ENCODE results near the gene GSTK1.
"Not testable (repeated sequence)": the region's sequence is repeated elsewhere in the genome, so short reads cannot be mapped to it uniquely, and the experiment has no call there.

GSTK1 gene

DNA sequence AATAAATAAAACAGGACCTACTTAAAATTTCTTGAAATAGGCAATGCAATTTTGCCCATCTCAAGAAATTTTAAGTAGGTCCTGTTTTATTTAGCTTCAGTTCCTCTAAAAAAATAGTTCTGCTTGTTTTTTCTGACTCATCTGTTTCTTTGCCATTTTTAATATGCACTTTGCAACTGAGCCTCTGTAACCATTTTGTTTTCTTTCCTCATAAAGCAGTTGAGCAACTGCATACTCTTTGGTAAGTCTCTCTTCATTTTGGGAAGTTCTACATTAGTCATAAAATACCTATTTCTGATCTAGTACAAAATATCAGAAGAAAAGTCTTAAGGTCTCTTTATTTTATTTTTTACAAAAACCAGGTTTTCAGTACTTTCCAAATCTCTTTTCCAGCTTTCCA is 23.4 kb upstream of the GSTK1 start:
- DNase-seq: no peak

DNA sequence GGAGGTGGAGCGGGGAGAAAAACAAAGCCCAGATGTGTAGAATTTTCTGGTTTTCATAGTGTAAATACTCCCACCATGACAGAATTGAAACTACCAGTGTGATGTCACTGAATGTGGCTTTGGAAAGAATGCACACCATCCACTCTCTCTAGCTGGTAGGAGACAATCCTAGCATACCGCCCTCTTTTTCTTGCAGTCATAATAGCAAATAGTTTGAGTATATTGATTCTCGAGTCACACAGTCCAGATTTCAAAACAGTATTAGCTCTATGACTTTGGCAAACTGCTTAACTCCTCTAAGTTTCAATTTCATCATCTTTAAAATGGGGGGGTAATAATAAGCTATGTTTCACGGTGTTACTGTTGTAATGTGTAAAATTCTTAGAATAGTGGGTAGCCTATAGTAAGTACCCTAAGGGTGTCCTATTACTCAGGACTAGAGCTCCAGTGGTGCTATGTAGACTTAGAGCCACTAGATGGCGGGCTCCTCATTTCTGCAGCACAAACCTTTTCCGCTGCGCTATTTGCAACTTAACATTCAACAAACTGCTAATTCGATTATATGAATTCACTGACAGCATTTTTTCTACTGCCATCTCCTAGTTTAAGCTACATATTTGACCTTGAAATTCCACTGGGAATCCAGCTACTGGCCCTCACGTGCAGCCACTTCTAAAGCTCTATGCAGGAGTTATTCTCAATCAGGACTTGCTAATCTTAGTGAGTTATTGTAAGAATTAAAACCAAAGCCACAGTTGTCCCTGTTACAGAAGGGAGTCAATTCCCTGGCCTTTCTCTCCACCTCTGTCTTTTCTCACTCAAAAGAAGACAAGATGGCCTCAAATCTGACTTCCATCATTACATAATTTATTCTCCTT is 22.7 kb upstream of the GSTK1 start:
- DNase-seq: peak; percentile 50 to 71

DNA sequence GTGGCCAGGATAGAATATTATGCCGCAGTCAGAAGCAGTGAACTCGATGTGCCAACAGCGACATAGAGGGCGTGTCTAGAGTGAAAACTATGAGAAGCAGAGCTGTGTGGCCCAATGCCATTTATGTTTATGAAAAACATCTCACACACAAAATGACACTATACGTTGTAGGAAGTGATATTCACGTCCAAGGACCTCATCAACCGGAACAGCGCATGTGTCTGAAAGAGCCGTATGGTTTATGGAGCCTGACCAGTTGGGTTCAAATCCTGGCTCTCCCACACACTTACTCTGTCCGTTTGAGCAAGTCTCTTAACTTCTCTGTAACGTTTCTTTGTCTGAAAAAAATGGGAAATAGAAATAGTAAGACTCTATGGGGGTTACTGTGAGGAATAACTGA is 20.9 kb upstream of the GSTK1 start:
- no peak for DNase-seq

DNA sequence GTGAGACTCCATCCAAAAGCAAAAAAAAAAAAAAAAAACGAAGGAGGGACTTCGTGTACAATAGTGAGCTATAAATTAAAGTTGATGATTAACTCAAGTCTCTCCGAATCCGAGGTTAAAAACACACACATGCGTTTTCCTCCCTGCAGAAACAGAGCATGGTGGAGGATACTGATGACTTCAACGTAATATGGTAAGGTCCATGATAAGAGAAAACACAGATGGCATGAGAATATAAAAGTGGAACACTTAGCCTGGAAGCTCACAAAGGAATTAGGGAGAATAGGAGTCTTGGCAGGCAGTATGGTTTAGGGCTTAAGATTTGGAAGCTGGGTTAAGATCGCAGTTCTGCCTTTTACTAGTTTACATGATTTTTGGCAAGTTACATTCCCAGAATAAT is 20.1 kb upstream of the GSTK1 start:
- DNase-seq: no peak

DNA sequence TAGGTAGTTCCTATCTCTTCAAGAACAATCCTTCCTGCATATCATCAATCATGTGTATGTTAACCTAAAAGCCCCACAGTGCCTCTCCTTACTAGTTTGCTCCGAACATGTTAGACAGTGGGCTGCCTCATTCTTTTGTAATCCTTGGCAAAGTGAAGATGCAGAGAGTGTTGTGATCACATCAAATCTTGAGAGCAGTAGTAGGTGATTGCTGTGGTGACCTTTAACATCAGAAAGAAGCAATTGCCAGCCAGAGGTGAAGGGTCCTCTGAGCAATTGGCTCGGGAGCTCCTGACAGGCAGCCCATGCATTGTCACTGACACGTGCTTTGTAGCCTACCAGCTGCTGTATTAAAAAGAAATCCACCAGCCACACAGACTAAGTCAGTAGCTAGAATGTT is 19.6 kb upstream of the GSTK1 start:
- DNase-seq: no peak

DNA sequence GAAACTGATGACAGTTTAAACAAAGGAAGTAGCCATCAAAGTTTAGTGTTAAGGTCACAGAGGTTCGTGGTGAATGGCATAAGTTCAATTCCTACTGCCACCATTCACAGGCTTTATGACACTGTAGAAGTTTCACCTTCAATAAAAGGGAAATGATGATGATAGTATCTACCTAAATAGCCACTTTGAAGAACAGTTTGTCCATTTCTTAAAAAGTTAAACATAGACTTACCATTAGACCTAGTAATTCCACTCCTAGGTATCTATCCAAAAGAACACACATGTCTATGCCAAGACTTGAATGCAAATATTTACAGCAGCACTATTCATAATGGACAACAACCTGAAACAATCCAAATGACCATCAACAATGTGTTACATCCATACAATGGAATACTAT is 18.9 kb upstream of the GSTK1 start:
- DNase-seq: no peak

DNA sequence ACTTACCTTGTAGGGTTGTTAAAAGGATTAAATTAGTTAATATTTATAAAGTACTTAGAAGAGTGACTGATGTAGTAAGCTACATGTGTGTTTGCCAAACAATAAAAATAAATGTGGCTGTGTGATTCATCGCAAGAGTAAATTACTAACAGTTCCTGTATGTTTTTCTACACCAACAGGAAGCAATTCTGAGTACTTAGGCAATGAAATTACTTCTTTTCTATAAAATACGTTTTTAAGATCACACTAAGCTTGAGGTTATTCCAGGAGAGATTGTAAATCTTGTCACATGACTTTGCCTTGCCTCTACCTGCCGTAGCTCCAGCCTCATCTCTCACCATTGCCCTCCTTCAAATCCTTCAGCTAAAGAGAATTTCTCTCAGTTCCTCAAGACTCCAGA is 18.1 kb upstream of the GSTK1 start:
- no peak for DNase-seq

DNA sequence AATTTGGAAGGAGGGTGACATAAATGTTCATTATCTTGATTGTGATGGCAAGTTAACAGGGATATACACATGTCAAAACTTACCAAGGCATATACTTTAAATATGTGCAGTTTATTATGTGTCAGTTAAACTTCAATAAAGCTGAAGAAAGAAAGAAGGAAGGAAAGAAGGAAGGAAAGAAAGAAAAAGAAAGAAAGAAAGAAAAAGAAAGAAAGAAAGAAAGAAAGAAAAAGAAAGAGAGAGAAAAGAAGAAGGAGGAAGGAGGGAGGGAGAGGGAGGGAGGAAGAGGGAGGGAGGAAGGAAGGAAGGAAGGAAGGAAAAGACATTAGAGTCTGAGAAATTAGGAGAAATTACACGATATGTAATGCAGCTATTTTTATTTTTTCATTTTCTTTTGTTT is 15.9 kb upstream of the GSTK1 start:
- DNase-seq: no peak

DNA sequence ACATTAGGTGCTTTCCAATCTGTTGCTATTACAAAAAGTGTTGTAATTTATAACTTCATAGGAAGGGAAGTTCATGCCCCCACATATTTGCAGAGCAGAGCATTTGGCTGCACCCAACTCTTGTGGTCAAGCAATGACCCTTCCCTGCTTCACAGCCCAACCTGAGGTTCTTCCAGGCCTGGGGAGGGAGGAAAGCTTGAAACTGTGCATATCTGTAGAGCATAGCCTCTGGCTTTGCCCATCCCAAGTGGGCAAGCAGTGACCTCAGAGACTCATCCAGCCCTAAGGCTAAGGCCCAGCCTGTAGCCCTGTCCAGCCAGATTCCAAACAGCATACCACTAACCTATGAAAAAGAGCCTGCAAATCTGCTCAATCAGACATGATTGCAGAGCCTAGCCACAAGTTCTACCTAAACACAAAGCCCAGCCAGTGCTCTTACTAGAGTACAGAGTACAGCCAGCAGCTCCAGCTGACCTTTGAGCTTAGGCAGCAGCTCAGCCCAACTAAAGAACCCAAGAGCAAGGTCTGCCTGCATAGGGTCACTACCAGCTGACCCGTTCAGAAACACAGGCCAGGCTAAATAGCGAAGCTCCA is 14.4 kb upstream of the GSTK1 start:
- DNase-seq: no peak

DNA sequence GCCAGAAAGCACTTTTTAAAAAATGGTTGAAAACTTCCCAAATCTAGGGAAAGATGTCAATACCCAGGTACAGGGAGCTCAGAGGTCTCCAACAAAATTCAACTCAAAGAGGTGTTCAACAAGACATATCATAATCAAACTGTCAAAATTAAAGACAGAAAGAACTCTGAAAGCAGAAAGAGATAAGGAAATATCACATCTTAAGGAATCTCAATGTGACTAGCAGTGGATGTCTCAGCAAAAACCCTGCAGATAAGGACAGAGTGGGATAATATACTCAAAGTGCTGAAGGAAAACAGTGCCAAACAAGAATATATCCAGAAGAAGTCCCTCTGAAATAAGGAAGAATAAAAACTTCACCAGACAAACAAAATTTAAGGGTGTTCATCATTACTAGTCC is 13.0 kb upstream of the GSTK1 start:
- no peak for DNase-seq

DNA sequence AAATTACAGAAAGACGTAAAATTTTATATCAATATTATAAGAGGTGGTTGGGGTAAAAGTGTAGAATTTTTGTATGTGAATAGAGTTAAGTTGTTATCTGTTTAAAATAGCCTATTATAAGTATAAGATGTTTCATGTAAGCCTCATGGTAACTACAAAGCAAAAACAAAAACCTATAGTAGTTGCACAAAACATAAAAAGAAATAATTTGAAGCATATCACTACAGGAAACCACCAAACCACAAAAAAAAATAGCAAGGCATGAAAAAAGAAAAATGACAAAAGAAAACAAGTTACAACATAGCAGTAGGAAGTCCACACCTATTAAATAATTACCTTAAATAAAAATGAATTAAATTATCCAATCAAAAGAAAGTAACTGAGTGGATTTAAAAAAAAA is 12.4 kb upstream of the GSTK1 start:
- no peak for DNase-seq

DNA sequence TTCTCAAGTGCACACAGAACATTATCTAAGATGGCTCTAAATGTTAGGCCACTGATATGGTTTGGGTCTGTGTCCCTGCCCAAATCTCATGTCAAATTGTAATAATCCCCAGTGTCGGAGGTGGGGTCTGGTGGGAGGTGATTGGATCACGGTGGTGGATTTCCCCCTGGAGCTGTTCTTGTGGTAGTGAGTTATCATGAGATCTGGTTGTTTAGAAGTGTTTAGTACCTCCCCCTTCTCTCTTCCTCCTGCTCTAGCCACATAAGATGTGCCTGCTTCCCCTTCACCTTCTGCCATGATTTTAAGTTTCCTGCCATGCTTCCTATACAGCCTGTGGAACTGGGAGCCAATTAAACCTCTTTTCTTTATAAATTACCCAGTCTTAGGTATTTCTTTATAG is 11.2 kb upstream of the GSTK1 start:
- no peak for DNase-seq

DNA sequence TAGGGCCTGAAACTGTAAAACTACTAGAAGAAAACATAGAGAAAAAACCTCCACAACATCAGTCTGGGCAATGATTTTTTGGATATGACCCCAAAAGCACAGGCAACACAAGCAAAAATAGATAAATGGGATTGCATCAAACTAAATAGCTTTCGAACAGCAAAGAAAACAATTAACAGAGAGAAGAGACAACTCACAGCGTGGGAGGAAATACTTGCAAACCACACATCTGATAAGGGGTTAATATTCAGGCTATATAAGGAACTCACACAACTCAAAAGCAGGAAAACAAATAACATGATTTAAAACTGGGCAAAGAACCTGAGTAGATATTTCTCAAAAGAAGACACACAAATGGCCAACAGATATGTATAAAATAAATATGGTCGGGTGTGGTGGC is 7.7 kb upstream of the GSTK1 start:
- no peak for DNase-seq

DNA sequence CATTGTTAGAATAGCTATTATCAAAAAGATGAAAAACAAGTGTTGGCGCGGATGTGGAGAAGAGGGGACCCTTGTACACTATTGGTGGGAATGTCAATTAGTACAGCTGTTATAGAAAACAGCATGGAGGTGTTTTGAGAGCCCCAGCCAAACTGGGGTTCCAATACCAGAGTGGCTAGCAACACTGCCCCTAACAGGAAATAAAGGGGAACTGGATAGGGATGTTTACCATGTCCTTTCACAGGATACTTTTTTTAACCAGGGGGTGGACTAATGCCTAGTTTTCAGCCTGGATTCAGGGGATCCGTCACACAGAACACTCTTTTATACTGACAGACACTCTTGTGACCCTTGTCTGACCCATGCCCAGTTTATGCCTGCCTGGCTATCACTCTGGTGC is 6.9 kb upstream of the GSTK1 start:
- DNase-seq: no peak

DNA sequence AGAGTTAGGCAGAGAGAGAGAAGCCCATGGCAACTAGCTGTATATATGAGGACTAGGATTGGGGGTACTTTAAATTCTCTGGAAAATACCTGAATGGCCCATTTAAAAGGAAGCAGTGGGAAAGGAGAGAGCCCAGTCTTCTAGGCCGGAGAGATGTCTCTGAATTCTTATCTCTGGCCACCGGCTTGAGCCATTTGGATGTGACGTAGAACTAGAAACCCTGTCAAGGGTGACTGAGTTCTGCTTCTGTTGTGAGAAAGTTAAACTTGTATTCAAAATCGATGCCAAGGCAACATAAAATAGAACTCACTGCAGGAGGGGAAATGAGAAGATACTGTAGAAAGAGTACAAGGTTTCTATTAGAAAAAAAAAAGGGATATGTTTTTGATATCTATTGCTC is 6.3 kb upstream of the GSTK1 start:
- no peak for DNase-seq

DNA sequence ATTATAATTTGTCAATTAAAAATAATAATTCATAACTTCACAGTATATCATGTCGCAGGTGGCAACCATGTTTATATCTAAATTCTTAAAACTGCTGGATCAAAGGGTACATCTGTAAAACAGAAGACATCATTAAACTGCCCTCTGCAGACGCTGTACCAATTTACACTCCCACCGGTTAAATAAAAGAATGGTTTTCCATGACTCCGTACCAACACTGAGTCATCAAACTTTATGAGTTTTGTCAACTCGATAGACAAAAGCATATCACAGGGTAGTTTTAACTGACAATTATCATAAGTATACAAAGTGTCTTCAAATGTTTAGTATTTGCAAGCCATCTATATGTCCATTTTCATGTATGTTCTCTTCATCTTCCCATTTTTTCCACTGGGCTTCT is 5.7 kb upstream of the GSTK1 start:
- no peak for DNase-seq

DNA sequence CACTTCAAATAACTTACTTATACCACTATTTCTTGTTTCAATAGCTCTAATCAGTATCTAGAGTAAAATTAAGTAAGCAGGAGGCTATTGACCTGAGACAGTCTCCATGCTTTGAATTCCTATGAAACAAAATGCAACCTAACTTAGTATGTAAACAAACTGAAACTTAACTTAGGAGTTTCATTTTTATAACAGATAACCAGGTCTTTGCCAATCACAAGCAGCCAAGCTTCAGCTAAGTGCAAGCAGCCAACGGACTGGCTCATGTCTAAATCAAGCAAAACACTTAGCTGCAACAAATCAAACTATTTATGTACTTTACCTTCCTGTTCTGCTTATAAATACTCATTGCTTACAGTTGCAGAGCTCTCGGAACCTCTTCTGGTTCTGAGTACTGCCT is 4.4 kb upstream of the GSTK1 start:
- no peak for DNase-seq

DNA sequence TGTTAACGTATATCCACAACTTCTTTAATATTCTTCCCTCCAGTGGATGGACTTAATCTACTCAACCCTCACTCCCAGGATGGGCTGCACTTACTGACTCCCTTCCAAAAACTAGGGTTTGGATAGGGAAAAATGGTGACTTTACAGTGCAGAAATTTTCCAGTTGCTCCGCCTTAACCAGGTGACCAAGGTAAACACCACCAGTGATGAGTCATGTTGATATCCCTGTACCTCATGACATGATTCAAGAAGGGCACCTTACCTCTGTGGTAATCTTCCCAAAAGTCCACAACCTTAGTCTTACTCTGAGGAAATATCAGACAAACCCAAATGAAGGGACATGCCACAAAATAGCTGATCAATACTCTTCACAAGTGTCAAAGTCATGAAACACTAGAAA is 3.5 kb upstream of the GSTK1 start:
- no peak for DNase-seq

DNA sequence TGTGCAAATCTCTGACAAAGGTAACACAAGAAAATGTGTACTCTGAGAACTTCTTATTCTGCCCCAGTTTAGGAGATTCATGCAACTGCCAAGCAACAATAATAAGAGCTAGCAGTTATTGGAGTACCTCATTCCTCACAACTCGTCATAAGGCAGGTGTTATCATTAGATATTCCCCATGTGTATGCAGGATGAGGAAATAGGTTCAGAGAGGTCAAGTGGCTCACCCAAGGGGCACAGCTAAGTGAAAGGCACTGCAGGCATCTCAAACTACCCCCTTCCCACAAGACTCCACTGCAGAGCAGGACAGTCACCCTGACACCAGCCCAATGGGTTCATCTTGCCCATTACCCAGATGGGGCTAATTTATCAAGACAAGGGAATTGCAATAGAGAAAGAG is 1.3 kb upstream of the GSTK1 start:
- DNase-seq: no peak

DNA sequence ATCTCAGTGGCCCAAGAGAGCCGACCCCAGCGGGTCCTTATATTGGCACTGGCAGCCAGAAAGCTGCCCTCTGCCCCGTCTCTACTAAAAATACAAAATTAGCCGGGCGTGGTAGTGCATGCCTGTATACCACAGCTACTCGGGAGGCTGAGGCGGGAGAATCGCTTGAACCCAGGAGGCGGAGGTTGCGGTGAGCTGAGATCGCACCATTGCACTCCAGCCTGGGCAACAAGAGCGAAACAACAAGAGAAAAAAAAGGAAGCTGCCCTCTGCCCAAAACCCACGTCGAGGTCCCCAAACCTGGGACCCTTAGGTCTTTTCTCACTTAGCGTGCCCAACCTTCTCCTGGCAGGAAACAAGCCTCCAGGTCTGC is 941 bp downstream of the GSTK1 start:
- DNase-seq: not testable (repeated sequence)

DNA sequence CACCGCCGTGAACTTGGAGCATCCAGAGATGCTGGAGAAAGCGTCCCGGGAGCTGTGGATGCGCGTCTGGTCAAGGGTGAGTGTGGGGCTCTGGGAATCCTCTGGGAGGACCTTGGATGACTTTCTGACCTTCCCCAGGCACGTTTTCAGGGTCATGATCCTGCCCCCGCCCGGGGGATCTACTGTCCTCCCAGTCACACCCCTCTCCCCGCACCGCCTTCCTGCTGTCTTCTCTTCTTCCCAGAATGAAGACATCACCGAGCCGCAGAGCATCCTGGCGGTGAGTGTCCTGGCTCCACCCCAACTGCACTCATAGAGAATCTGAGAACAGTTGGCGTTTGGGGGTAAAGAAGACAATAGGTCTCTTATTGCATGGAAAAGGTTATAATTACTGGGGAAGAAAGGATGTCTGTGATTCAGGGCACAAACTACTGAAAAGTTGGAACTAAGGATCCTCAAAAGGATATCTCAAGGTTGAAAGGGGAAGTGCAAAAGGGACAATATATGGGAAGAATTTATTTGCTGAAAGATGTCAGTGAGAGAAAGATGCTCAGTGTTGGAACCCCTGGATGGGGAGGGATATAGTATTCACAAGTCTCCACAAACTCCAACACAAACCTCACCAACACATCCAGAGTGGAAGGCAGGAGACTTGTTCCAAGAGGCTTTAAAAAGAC is 1.9 kb downstream of the GSTK1 start:
- no peak for DNase-seq

DNA sequence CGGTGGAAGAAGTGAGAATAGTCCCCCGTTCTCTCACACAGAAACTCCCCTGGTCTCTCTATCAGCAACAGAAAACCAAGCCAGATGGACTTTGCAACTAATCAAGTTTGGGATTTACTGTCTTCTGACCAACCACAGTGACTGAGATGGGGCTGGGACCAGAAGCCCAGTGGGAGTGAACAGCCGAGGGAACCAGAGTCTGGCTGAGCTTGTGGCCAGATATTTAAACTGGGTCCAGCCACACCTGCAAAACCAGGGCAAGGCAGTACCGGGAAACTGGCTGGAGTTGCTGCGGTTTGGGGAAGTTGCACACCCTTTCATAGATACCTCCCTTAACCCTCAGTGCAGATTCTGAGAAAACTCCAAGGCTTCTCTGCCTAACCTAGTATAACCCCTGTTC is 6.0 kb downstream of the GSTK1 start:
- no peak for DNase-seq

DNA sequence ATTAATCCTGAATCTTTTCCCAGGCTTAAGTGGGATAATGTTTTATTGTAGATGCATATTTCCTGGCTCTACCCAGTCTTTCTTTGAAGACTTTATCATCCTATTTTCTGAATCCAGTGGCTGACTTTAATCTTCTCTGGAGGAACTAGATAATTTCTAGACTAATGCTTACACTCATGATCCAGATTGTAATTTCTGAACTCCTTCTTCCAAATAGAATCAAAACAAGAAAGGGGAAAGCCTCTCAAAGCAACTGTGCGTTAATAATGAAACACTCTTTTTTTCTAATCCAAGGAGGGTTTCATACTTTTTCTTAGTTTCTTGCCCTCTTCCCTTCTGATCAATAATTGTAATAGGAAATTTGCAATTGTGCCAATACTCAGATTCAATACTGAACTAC is 8.0 kb downstream of the GSTK1 start:
- DNase-seq: no peak

DNA sequence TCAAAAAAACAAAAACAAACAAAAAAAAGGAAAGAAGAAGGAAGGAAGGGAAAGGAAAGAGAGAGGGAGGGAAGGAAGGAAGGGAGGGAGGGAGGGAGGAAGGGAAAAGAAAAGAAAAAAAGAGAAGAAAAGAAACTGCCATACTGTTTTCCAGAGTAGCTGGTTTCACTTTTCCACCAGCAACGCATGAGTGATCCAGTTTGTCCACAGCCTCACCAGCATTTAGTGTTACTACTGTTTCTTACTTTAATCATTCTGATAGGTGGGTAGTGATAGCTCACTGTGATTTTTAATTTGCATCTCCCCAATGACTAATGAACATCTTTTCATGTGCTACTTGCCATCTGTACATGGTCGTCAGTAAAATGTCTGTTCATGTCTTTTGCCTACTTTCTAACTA is 9.6 kb downstream of the GSTK1 start:
- no peak for DNase-seq
